Measurements from ENCODE around the gene C20orf202. TPM values are rescaled to one million over a fixed set of nuclear protein-coding genes. Genes with fewer than 3 reads are reported as not detected.
A peak's percentile ranks its signal among the peaks of the same experiment; 100 is the strongest.

Gene C20orf202
- total RNA-seq, 1 donor from 2014 or later = not detected

DNA sequence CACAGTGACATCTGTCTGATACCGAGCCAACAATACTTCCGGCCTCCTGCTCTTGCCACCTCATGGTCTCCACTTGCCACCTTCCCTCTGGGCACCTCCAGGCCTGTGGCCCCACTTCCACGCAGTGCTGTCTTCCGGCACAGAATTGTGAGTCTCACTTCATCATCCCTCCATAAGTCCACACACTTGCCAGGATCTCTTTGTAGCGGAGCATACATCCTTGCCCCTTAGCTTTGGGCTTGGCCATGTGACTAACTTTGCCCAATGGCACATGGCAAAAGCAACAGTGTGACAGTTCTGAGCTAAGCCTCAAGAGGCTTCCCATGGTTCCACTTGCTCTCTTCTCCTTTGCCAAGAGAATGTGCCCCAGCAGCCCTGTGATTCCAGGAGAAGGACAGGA lies 4.5 kb upstream of the C20orf202 start:
- H3K36me3 Mint-ChIP-seq (ENCODE audit: unreplicated experiment) = no peaks in the 10 kb centered on the region
- H3K9me3 Mint-ChIP-seq (ENCODE audit: unreplicated experiment) = no peaks in the 10 kb centered on the region
- TF ChIP-seq, protein P1, sequence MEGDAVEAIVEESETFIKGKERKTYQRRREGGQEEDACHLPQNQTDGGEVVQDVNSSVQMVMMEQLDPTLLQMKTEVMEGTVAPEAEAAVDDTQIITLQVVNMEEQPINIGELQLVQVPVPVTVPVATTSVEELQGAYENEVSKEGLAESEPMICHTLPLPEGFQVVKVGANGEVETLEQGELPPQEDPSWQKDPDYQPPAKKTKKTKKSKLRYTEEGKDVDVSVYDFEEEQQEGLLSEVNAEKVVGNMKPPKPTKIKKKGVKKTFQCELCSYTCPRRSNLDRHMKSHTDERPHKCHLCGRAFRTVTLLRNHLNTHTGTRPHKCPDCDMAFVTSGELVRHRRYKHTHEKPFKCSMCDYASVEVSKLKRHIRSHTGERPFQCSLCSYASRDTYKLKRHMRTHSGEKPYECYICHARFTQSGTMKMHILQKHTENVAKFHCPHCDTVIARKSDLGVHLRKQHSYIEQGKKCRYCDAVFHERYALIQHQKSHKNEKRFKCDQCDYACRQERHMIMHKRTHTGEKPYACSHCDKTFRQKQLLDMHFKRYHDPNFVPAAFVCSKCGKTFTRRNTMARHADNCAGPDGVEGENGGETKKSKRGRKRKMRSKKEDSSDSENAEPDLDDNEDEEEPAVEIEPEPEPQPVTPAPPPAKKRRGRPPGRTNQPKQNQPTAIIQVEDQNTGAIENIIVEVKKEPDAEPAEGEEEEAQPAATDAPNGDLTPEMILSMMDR (IDR thresholded peaks at IDR 0.05) = no peak
- H3K4me1 Mint-ChIP-seq (ENCODE audit: unreplicated experiment) = no peaks in the 10 kb centered on the region
- peaks cover 29% of the 10 kb centered on the region for H3K27me3 Mint-ChIP-seq (ENCODE audit: unreplicated experiment)
- no peak overlapping the region for H3K27ac Mint-ChIP-seq (ENCODE audit: unreplicated experiment)
- no peak for DNase-seq (ENCODE audit: extremely low spot score, unreplicated experiment)
- H3K4me3 Mint-ChIP-seq (ENCODE audit: unreplicated experiment) = no peak overlapping the region

DNA sequence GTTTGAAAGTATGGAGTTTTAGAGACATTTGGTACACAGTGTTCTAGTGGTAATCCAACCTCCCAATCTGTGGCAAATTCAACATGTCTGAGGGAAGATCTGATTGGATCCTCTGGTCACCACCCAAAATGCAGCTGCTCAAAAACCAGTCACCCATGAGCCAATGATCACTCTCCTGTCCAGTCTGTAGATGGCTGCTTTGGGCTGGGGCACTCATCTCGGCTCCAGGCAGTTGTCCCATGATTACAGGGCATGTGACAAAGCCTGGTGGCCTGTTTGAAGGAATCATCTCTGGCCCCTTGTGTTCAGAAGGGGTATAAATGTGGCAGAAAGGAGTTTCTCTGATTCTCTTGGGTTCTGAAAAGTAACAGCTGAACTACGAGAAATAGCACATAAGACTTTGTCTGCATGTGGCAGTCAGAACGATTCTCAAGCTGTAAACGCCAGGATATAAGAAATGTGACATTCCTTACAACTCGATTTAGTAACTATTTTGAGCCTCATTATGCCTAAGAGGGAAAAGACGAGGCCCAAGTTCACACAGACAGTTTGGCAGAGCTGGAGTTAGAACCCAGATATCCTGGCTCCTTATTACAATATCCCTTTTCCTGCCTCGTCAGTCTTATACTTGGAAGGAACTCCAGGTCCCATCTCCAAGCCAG lies 3.9 kb upstream of the C20orf202 start:
- Mint-ChIP-seq H3K9me3 (ENCODE audit: unreplicated experiment) (no peaks in the 10 kb centered on the region), H3K4me1 (ENCODE audit: unreplicated experiment) (no peaks in the 10 kb centered on the region), H3K36me3 (ENCODE audit: unreplicated experiment) (no peaks in the 10 kb centered on the region), H3K27me3 (ENCODE audit: unreplicated experiment) (peaks cover 29% of the 10 kb centered on the region), H3K27ac (ENCODE audit: unreplicated experiment) (no peak overlapping the region), H3K4me3 (ENCODE audit: unreplicated experiment) (no peak overlapping the region)
- DNase-seq (ENCODE audit: extremely low spot score, unreplicated experiment) = no peak
- TF ChIP-seq, protein P1 (IDR thresholded peaks at IDR 0.05) = no peak

DNA sequence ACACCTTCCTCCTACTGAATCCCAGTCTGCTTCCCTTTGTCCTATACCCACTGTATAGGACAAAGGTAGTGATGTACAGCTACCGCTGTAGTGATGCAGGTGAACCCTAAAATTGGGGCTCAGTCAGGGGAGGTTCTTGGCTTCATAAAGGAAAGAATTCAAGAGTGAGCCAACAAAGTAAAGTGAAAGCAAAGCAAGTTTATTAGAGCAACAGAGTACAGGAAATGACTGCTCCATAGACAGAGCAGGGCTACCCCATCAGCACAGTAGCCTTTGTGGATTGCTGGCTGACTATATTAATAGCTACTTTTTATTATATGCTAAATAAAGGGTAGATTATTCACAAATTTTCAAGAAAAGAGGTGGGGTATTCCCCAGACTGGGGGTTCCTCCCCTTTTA lies 3.3 kb upstream of the C20orf202 start:
- Mint-ChIP-seq H3K27me3 (ENCODE audit: unreplicated experiment) (peaks cover 29% of the 10 kb centered on the region), H3K9me3 (ENCODE audit: unreplicated experiment) (no peaks in the 10 kb centered on the region), H3K27ac (ENCODE audit: unreplicated experiment) (no peak overlapping the region), H3K4me1 (ENCODE audit: unreplicated experiment) (no peaks in the 10 kb centered on the region), H3K4me3 (ENCODE audit: unreplicated experiment) (no peak overlapping the region), H3K36me3 (ENCODE audit: unreplicated experiment) (no peaks in the 10 kb centered on the region)
- TF ChIP-seq, protein P1 (IDR thresholded peaks at IDR 0.05) = no peak
- no peak for DNase-seq (ENCODE audit: extremely low spot score, unreplicated experiment)

DNA sequence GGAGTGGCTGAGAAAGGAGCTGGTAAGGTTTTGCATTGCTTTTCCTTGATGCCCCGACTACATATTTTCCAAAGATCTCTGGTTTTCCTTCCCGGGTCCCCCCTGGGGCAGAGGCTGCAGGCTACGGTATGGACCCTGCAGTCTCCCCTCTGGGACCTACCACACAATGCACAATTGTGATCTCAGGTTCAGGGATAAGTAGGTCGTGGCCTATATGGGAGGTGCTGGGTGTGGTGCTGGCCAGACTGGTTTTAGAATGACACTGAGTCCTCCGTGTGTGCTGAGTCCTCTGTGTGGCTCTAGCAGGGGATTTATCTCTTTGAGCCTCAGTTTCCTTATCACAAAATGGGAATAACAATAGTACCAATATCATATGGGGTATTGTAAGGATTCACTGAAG lies 376 bp downstream of the C20orf202 start:
- Mint-ChIP-seq H3K27me3 (ENCODE audit: unreplicated experiment) (peaks cover 35% of the 10 kb centered on the region), H3K9me3 (ENCODE audit: unreplicated experiment) (no peaks in the 10 kb centered on the region), H3K4me3 (ENCODE audit: unreplicated experiment) (no peak overlapping the region), H3K4me1 (ENCODE audit: unreplicated experiment) (no peaks in the 10 kb centered on the region), H3K36me3 (ENCODE audit: unreplicated experiment) (no peaks in the 10 kb centered on the region), H3K27ac (ENCODE audit: unreplicated experiment) (no peak overlapping the region)
- TF ChIP-seq, protein P1 (IDR thresholded peaks at IDR 0.05) = no peak
- DNase-seq (ENCODE audit: extremely low spot score, unreplicated experiment) = peak; percentile 65

DNA sequence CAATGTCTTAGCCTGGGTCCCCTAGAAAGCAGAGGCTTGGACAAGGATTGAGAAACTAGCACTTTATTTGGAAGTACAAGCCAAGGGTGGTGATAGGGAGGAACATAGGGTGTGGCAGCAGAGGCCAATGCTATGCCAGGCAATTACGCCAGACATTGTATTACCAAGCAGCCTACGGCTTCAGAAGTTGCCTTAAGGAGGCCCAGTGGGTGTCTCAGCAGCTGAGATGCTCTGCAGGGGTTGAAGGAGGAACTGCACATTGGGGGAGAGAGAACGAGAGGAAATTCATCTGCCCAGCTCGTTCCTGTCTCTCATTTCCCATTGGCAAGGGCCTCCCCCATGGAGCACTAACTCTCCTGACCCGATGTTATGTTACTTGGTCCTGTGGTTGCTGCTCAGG lies 859 bp downstream of the C20orf202 start:
- peaks cover 35% of the 10 kb centered on the region for H3K27me3 Mint-ChIP-seq (ENCODE audit: unreplicated experiment)
- H3K9me3 Mint-ChIP-seq (ENCODE audit: unreplicated experiment) = no peaks in the 10 kb centered on the region
- no peak overlapping the region for H3K27ac Mint-ChIP-seq (ENCODE audit: unreplicated experiment)
- H3K4me3 Mint-ChIP-seq (ENCODE audit: unreplicated experiment) = no peak overlapping the region
- DNase-seq (ENCODE audit: extremely low spot score, unreplicated experiment) = peak; percentile 30
- TF ChIP-seq, protein P1 (IDR thresholded peaks at IDR 0.05) = no peak
- no peaks in the 10 kb centered on the region for H3K36me3 Mint-ChIP-seq (ENCODE audit: unreplicated experiment)
- no peaks in the 10 kb centered on the region for H3K4me1 Mint-ChIP-seq (ENCODE audit: unreplicated experiment)

Data from osteocyte (in vitro differentiated cells).